IMR-90 (cell line): ENCODE measurements around the gene RHBDL1. TPM values are rescaled to one million over a fixed set of nuclear protein-coding genes. Genes with fewer than 3 reads are reported as not detected.
A peak's percentile ranks its signal among the peaks of the same experiment; 100 is the strongest.
"Not testable (repeated sequence)": the region's sequence is repeated elsewhere in the genome, so short reads cannot be mapped to it uniquely, and the experiment has no call there.

Experiments
- ATAC-seq: fragments of 200-7000 bp; cut with Tn5 transposase; 2 replicates; pipeline ENCODE4 v1.9.1; 2020; ENCODE audit warnings: low read depth, mild to moderate bottlenecking, moderate library complexity
- BruUV-seq: library from RNA; stranded (reverse); fragments of 400-500 nt; replicated peaks from 2 replicates; lab custom pipeline; 2021; lab: Mats Ljungman, UMichigan
- CTCF ChIA-PET: fragments of 300-600 bp; formaldehyde crosslinking; extraction: SDS; loops from one replicate; lab custom pipeline; 2021; ENCODE audit warnings: antibody characterized with exemption; lab: Yijun Ruan, JAX
- POLR2A ChIA-PET: fragments of 300-600 bp; sonication (Branson Sonifier 250); formaldehyde crosslinking; loops from one replicate; lab custom pipeline; 2022; ENCODE audit warnings: antibody characterized with exemption; ENCODE audit not compliant: unreplicated experiment; lab: Charles Lee
- DNase-seq: peaks from one replicate; pipeline ENCODE4 v3.0.0; 2013
- H2AFZ ChIP-seq: replicated peaks from 2 replicates; pipeline ENCODE3; 2013; ENCODE audit warnings: low read length, mild to moderate bottlenecking; ENCODE audit not compliant: poor library complexity
- H2AK5ac ChIP-seq: 2 replicates; pipeline ENCODE4 v1.6.1; 2013; ENCODE audit warnings: low read depth, low read length, inconsistent platforms
- H2AK9ac ChIP-seq: replicated peaks from 2 replicates; pipeline ENCODE3; 2013; ENCODE audit warnings: mild to moderate bottlenecking, low read depth, low read length, moderate library complexity; ENCODE audit not compliant: poor library complexity
- H2BK120ac ChIP-seq: 2 replicates; pipeline ENCODE4 v1.6.1; 2013; ENCODE audit warnings: low read depth, low read length, inconsistent platforms
- H2BK15ac ChIP-seq: 3 replicates; pipeline ENCODE4 v1.6.1; 2013; ENCODE audit warnings: low read depth, low read length, inconsistent platforms
- H2BK20ac ChIP-seq: 2 replicates; pipeline ENCODE4 v1.6.1; 2013; ENCODE audit warnings: low read depth, mild to moderate bottlenecking, inconsistent platforms, low read length, moderate library complexity
- H2BK5ac ChIP-seq: 2 replicates; pipeline ENCODE4 v1.6.1; 2013; ENCODE audit warnings: mild to moderate bottlenecking, low read depth, low read length, inconsistent platforms; ENCODE audit not compliant: poor library complexity, severe bottlenecking
- H3K14ac ChIP-seq: replicated peaks from 2 replicates; pipeline ENCODE4 v1.6.1; 2013; ENCODE audit warnings: low read depth, low read length, inconsistent platforms
- H3K18ac ChIP-seq: 2 replicates; pipeline ENCODE4 v1.6.1; 2013; ENCODE audit warnings: low read depth, low read length, control low read depth
- H3K23ac ChIP-seq: 2 replicates; pipeline ENCODE4 v1.6.1; 2013; ENCODE audit warnings: low read depth, low read length, inconsistent platforms
- H3K27ac ChIP-seq: 2 replicates; pipeline ENCODE4 v1.5.1; 2013; ENCODE audit warnings: mild to moderate bottlenecking, control low read depth, low read length; ENCODE audit not compliant: insufficient read depth
- H3K27me3 ChIP-seq: 2 replicates; pipeline ENCODE4 v1.6.1; 2013; ENCODE audit warnings: low read length; ENCODE audit not compliant: control insufficient read depth, insufficient read depth
- H3K36me3 ChIP-seq: 2 replicates; pipeline ENCODE4 v1.6.1; 2013; ENCODE audit warnings: low read length, mixed read lengths; ENCODE audit not compliant: control insufficient read depth, insufficient read depth
- H3K4ac ChIP-seq: 2 replicates; pipeline ENCODE4 v1.6.1; 2013; ENCODE audit warnings: low read depth, low read length, inconsistent platforms
- H3K4me1 ChIP-seq: 2 replicates; pipeline ENCODE4 v1.6.1; 2013; ENCODE audit warnings: low read length, mixed read lengths; ENCODE audit not compliant: control insufficient read depth, insufficient read depth
- H3K4me2 ChIP-seq: 2 replicates; pipeline ENCODE4 v1.6.1; 2013; ENCODE audit warnings: low read depth, mild to moderate bottlenecking, control low read depth, low read length, moderate library complexity
- H3K4me3 ChIP-seq: 2 replicates; pipeline ENCODE4 v1.5.1; 2013; ENCODE audit warnings: low read depth, mild to moderate bottlenecking, control low read depth, low read length, moderate library complexity; ENCODE audit not compliant: insufficient read depth
- H3K56ac ChIP-seq: 2 replicates; pipeline ENCODE4 v1.6.1; 2013; ENCODE audit warnings: low read length, inconsistent platforms; ENCODE audit not compliant: insufficient read depth; ENCODE audit errors: extremely low read depth
- H3K79me1 ChIP-seq, 2 experiments: 2 replicates each; pipeline ENCODE4 v1.6.1; 2013; ENCODE audit warnings: low read length in 2 of 2, inconsistent platforms in 1 of 2, low read depth in 1 of 2
- H3K9ac ChIP-seq: 2 replicates; pipeline ENCODE4 v1.6.1; 2013; ENCODE audit warnings: low read depth, low read length, control low read depth
- H3K9me1 ChIP-seq: 2 replicates; pipeline ENCODE4 v1.6.1; 2013; ENCODE audit warnings: low read length, inconsistent platforms; ENCODE audit not compliant: insufficient read depth
- H3K9me3 ChIP-seq: 2 replicates; pipeline ENCODE4 v1.6.1; 2013; ENCODE audit warnings: low read length; ENCODE audit not compliant: control insufficient read depth, insufficient read depth
- H4K20me1 ChIP-seq: 2 replicates; pipeline ENCODE4 v1.6.1; 2013; ENCODE audit warnings: low read length, inconsistent platforms; ENCODE audit not compliant: insufficient read depth
- H4K5ac ChIP-seq: 2 replicates; pipeline ENCODE4 v1.6.1; 2013; ENCODE audit warnings: mild to moderate bottlenecking, low read depth, low read length, control low read depth
- H4K8ac ChIP-seq, 2 experiments: 2 replicates each; pipeline ENCODE4 v1.6.1; 2013; ENCODE audit warnings: low read depth in 2 of 2, low read length in 2 of 2, control low read depth in 1 of 2, inconsistent platforms in 1 of 2
- H4K91ac ChIP-seq: 2 replicates; pipeline ENCODE4 v1.6.1; 2013; ENCODE audit warnings: low read depth, low read length, inconsistent platforms; ENCODE audit not compliant: insufficient read depth
- BHLHE40 ChIP-seq: fragments of 150-350 bp; IDR thresholded peaks from 2 replicates; pipeline ENCODE4 v1.6.1; 2016; ENCODE audit warnings: mild to moderate bottlenecking, low read depth, low read length
- CEBPB ChIP-seq: IDR thresholded peaks from 2 replicates; pipeline ENCODE4 v1.6.1; 2012; ENCODE audit warnings: low read depth, low read length, improper control_type of control experiment
- CTCF ChIP-seq: conservative IDR thresholded peaks from 2 replicates; pipeline ENCODE4 v1.5.1; 2012; ENCODE audit warnings: mild to moderate bottlenecking, low read depth, low read length, improper control_type of control experiment
- FOS ChIP-seq: fragments of 150-350 bp; IDR thresholded peaks from 2 replicates; pipeline ENCODE4 v1.6.1; 2016; ENCODE audit warnings: low read depth, low read length
- MAZ ChIP-seq: IDR thresholded peaks from 2 replicates; pipeline ENCODE4 v1.6.1; 2012; ENCODE audit warnings: low read depth, mild to moderate bottlenecking, low read length, improper control_type of control experiment, moderate library complexity, borderline replicate concordance
- RAD21 ChIP-seq: IDR thresholded peaks from 2 replicates; pipeline ENCODE4 v1.6.1; 2012; ENCODE audit warnings: low read length, improper control_type of control experiment
- SMC3 ChIP-seq: fragments of 150-350 bp; IDR thresholded peaks from 2 replicates; pipeline ENCODE4 v1.6.1; 2016; ENCODE audit warnings: low read depth, mild to moderate bottlenecking, antibody characterized with exemption, low read length, moderate library complexity
- USF2 ChIP-seq: fragments of 150-350 bp; IDR thresholded peaks from 2 replicates; pipeline ENCODE4 v1.6.1; 2017; ENCODE audit warnings: mild to moderate bottlenecking, antibody characterized with exemption, low read length, low read depth
- WGBS, 2 experiments: methylation state at CpG; one replicate each; pipeline versions ENCODE4 v1.1.5 to v1.1.7; 2013; ENCODE audit warnings: missing lambda C conversion rate in 2 of 2; ENCODE audit not compliant: insufficient read length in 1 of 2; ENCODE audit errors: extremely low coverage in 2 of 2; 5-methylcytosine and 5-hydroxymethylcytosine counted together
- dilution Hi-C: fragments of 300-500 bp; cut with HindIII; formaldehyde crosslinking; loops from one replicate; pipeline ENCODE4 v1.14.3; 2018; ENCODE audit warnings: low sequenced_read_pairs; ENCODE audit not compliant: unreplicated experiment
- in situ Hi-C: fragments of 300-500 bp; cut with MboI; formaldehyde crosslinking; loops from 3 replicates; pipeline ENCODE4 v1.14.3; 2019; ENCODE audit warnings: low sequenced_read_pairs, inconsistent platforms, mixed read lengths
- intact Hi-C: fragments of 100-400 bp; cut with micrococcal nuclease; formaldehyde crosslinking; loops from 2 replicates; pipeline ENCODE4 v1.10.0; 2022
- polyA plus RNA-seq, 3 experiments: library from polyadenylated mRNA; depleted of rRNA; stranded (reverse); fragments of >200 nt; gene quantifications; 2 replicates each; pipeline ENCODE4 v1.2.3, GENCODE V29; 2012; ENCODE audit warnings: low replicate concordance in 1 of 3
- total RNA-seq: library from RNA; depleted of rRNA; stranded (reverse); fragments of >200 nt; gene quantifications from 2 replicates; pipeline ENCODE4 v1.2.3, GENCODE V29; 2012

The RHBDL1 gene
- total and polyA plus RNA-seq, 2 of the 4 experiments (the other 2 are of a cell fraction) = 0.72 to 4.1 TPM

GRCh38 chr16:711548-712320 is 36.3 kb downstream of the RHBDL1 start (continued):
- peak; percentile 90 for TF ChIP-seq RAD21
- no peak for TF ChIP-seq BHLHE40

GRCh38 chr16:712740-713250 is 37.3 kb downstream of the RHBDL1 start:
- H4K8ac ChIP-seq, H3K4me3 ChIP-seq, H2BK15ac ChIP-seq, H3K36me3 ChIP-seq, H2AK5ac ChIP-seq, H3K27me3 ChIP-seq, POLR2A ChIA-PET, H3K56ac ChIP-seq, H4K5ac ChIP-seq, H3K18ac ChIP-seq, H2BK20ac ChIP-seq, H3K9me1 ChIP-seq, H2BK5ac ChIP-seq, H3K9me3 ChIP-seq, H2AK9ac ChIP-seq, H4K91ac ChIP-seq, H3K23ac ChIP-seq, H2BK120ac ChIP-seq, dilution Hi-C loops, BruUV-seq, H3K9ac ChIP-seq, H3K14ac ChIP-seq, H3K4me2 ChIP-seq, H3K4ac ChIP-seq, H3K27ac ChIP-seq: not testable (repeated sequence)
- DNase-seq (peak; percentile 96), ATAC-seq (peak; percentile 28)
- TF ChIP-seq CEBPB (peak; percentile 87), CTCF (peak; percentile 55), SMC3 (peak; percentile 40), USF2 (peak; percentile 37; the same call in 1 of the 2 replicates), RAD21 (peak; percentile 33; the same call in 1 of the 2 replicates), FOS (peak; percentile 71), MAZ (peak; percentile 52; the same call in 1 of the 2 replicates)
- Histone ChIP-seq H4K20me1 (peaks cover 17% of the 10 kb centered on the region), H2AFZ (peak overlapping the region; percentile 19), H3K4me1 (peaks cover 14% of the 10 kb centered on the region; the same call in 1 of the 2 replicates), H3K79me1 (peaks cover 0 to 12% of the 10 kb centered on the region in 2 experiments; a peak in 1 of 4 replicates)
- WGBS, 2 experiments = 65% methylated on average over 4 of the region's 13 CpGs; no CpG with 5 or more reads in 1 of the 2 experiments
- intact Hi-C loops (loop anchor here (2.0 to 5.0 kb wide), 3 partner anchors 76 to 342 kb away; partner anchors contain the start of genes CHTF18, RPUSD1 and SOX8), in situ Hi-C loops (loop anchor here (5.0 to 25.0 kb wide), 2 partner anchors 75 to 350 kb away; partner anchors contain the start of genes CHTF18, RPUSD1 and SSTR5)
- CTCF ChIA-PET = interaction anchor here (0.8 to 1.3 kb wide), 2 partner anchors 71 to 72 kb away, joined by 3 to 6 read pairs; no protein-coding TSS in a partner anchor
